A549 (cell line): Measurements from ENCODE around the gene IL4R. TPM values are rescaled to one million over a fixed set of nuclear protein-coding genes. Genes with fewer than 3 reads are reported as not detected.

Source experiments
- ATAC-seq, 2 experiments: fragments of 200-7000 bp in 1 of 2; fragments of >200 bp in 1 of 2; cut with Nextera tagmentation in 1 of 2; cut with Tn5 transposase in 1 of 2; 3 replicates each; pipeline versions ENCODE4 v1.8.0 to v1.9.1; 2018 to 2020; ENCODE audit warnings: mild to moderate bottlenecking in 1 of 2, moderate library complexity in 1 of 2
- CTCF ChIA-PET: fragments of 300-600 bp; sonication (Branson Sonifier 250); formaldehyde crosslinking; extraction: SDS; loops from one replicate; lab custom pipeline; 2021; ENCODE audit warnings: antibody characterized with exemption, inconsistent platforms; lab: Yijun Ruan, JAX
- POLR2A ChIA-PET: fragments of 350-600 bp; formaldehyde crosslinking; extraction: SDS; loops from one replicate; lab custom pipeline; 2021; ENCODE audit warnings: antibody characterized with exemption, inconsistent platforms; lab: Yijun Ruan, JAX
- DNase-seq, 2 experiments: peaks; one replicate each; pipeline versions ENCODE4 v3.0.0 to v3.0.0-alpha.2; 2011 to 2016; ENCODE audit warnings: low read depth in 1 of 2, low spot score in 1 of 2
- FAIRE-seq: peaks from 2 replicates; lab custom pipeline; 2011; peaks lifted over from hg19 to GRCh38; lab: Jason Lieb, UNC
- H3K27ac ChIP-seq, 2 experiments: fragments of >200 bp; sonication (Bioruptor Twin); formaldehyde crosslinking; 3 replicates each; pipeline ENCODE4 v1.5.1; 2016 to 2017
- H3K4me1 ChIP-seq: fragments of >200 bp; sonication (Bioruptor Twin); formaldehyde crosslinking; 3 replicates; pipeline ENCODE4 v1.6.1; 2016
- H3K4me2 ChIP-seq: fragments of >200 bp; sonication (Bioruptor Twin); formaldehyde crosslinking; 3 replicates; pipeline ENCODE4 v1.6.1; 2016
- H3K4me3 ChIP-seq: fragments of >200 bp; sonication (Bioruptor Twin); formaldehyde crosslinking; 3 replicates; pipeline ENCODE4 v1.5.1; 2016
- H3K9me3 ChIP-seq: fragments of >200 bp; sonication (Bioruptor Twin); formaldehyde crosslinking; 3 replicates; pipeline ENCODE4 v1.6.1; 2016
- EP300 ChIP-seq, 2 experiments: fragments of >200 bp; sonication (Bioruptor Twin); formaldehyde crosslinking; IDR thresholded peaks; 2 replicates in 1 of 2; 3 replicates in 1 of 2; pipeline ENCODE4 v1.6.1; 2016 to 2017
- ESRRA ChIP-seq: fragments of 150-350 bp; IDR thresholded peaks from 2 replicates; pipeline ENCODE4 v1.6.1; 2014; ENCODE audit warnings: mild to moderate bottlenecking, low read length, borderline replicate concordance
- FOSB ChIP-seq: fragments of 250-450 bp; sonication (Bioruptor Pico); IDR thresholded peaks from 2 replicates; pipeline ENCODE4 v1.5.0; 2020; ENCODE audit warnings: mild to moderate bottlenecking, moderate library complexity
- FOXS1 ChIP-seq: fragments of 250-450 bp; sonication (Bioruptor Pico); IDR thresholded peaks from 2 replicates; pipeline ENCODE4 v1.5.0; 2020; ENCODE audit warnings: mild to moderate bottlenecking, moderate library complexity
- HDAC2 ChIP-seq: fragments of 200-600 bp; sonication (generic); IDR thresholded peaks from 2 replicates; pipeline ENCODE4 v1.6.1; 2016
- HOXA7 ChIP-seq: fragments of 250-450 bp; sonication (Bioruptor Pico); IDR thresholded peaks from 2 replicates; pipeline ENCODE4 v1.5.0; 2020; ENCODE audit warnings: mild to moderate bottlenecking, moderate library complexity
- HOXB5 ChIP-seq: fragments of 250-450 bp; sonication (Bioruptor Pico); IDR thresholded peaks from 2 replicates; pipeline ENCODE4 v1.5.0; 2020; ENCODE audit warnings: mild to moderate bottlenecking, moderate library complexity
- JUNB ChIP-seq: fragments of >200 bp; sonication (Bioruptor Twin); formaldehyde crosslinking; IDR thresholded peaks from 2 replicates; pipeline ENCODE4 v1.6.1; 2016
- MAFK ChIP-seq: fragments of 450-650 bp; IDR thresholded peaks from 2 replicates; pipeline ENCODE4 v1.6.1; 2014; ENCODE audit not compliant: partially characterized antibody
- MYC ChIP-seq: IDR thresholded peaks from 2 replicates; pipeline ENCODE4 v1.6.1; 2012; ENCODE audit warnings: mild to moderate bottlenecking, inconsistent platforms, low read length, improper control_type of control experiment, borderline replicate concordance
- NFE2L2 ChIP-seq: fragments of 150-350 bp; conservative IDR thresholded peaks from 2 replicates; pipeline ENCODE4 v1.6.1; 2014; ENCODE audit warnings: low read length
- NR3C1 ChIP-seq: fragments of >200 bp; sonication (Bioruptor Twin); formaldehyde crosslinking; IDR thresholded peaks from 3 replicates; pipeline ENCODE4 v1.6.1; 2017
- RCOR1 ChIP-seq: fragments of 150-350 bp; IDR thresholded peaks from 2 replicates; pipeline ENCODE4 v1.6.1; 2014; ENCODE audit warnings: antibody characterized with exemption, low read length, low read depth
- RFX5 ChIP-seq: fragments of 450-650 bp; IDR thresholded peaks from 2 replicates; pipeline ENCODE4 v1.7.1; 2014; ENCODE audit warnings: antibody characterized with exemption, mild to moderate bottlenecking, moderate library complexity
- SMC3 ChIP-seq: fragments of >200 bp; sonication (Bioruptor Twin); formaldehyde crosslinking; IDR thresholded peaks from 3 replicates; pipeline ENCODE4 v1.6.1; 2018; ENCODE audit warnings: inconsistent platforms
- SREBF2 ChIP-seq: fragments of 450-650 bp; IDR thresholded peaks from 2 replicates; pipeline ENCODE4 v1.6.1; 2014; ENCODE audit warnings: mild to moderate bottlenecking, moderate library complexity
- ZFP36 ChIP-seq: fragments of 450-650 bp; IDR thresholded peaks from 2 replicates; pipeline ENCODE4 v1.6.1; 2014; ENCODE audit warnings: borderline replicate concordance; ENCODE audit not compliant: partially characterized antibody
- ZNF302 ChIP-seq: fragments of 250-450 bp; sonication (Bioruptor Pico); IDR thresholded peaks from 2 replicates; pipeline ENCODE4 v1.9.0; 2021; ENCODE audit warnings: inconsistent platforms, mild to moderate bottlenecking, moderate library complexity
- ZSCAN20 ChIP-seq: fragments of 250-450 bp; sonication (Bioruptor Pico); IDR thresholded peaks from 2 replicates; pipeline ENCODE4 v1.8.0; 2022; ENCODE audit warnings: mild to moderate bottlenecking, moderate library complexity
- WGBS: methylation state at CpG from one replicate; pipeline ENCODE4 v1.1.6; 2017; ENCODE audit errors: missing lambda C conversion rate; 5-methylcytosine and 5-hydroxymethylcytosine counted together
- polyA plus RNA-seq, 4 experiments: library from polyadenylated mRNA; depleted of rRNA in 3 of 4; stranded (reverse); fragments of >200 nt; fragmentation: RNase III in 1 of 4; extraction: RNeasy Plus Mini Kit Qiagen cat#74134 plus additional on column Dnase treatment in 1 of 4; gene quantifications; 2 replicates in 3 of 4; 3 replicates in 1 of 4; pipeline ENCODE4 v1.2.3, GENCODE V29; 2011 to 2017
- TF ChIP-seq, protein P1 (sequence below): fragments of 250-450 bp; sonication (Bioruptor Pico); IDR thresholded peaks from 2 replicates; pipeline ENCODE4 v1.5.0; 2020; ENCODE audit warnings: low read depth, mild to moderate bottlenecking, moderate library complexity
- TF ChIP-seq, protein P2 (sequence below): fragments of >200 bp; sonication (Bioruptor Twin); formaldehyde crosslinking; IDR thresholded peaks from 3 replicates; pipeline ENCODE4 v1.6.1; 2016
- TF ChIP-seq, protein P3 (sequence below): fragments of >200 bp; sonication (Bioruptor Twin); formaldehyde crosslinking; IDR thresholded peaks from 3 replicates; pipeline ENCODE4 v1.5.1; 2016
- TF ChIP-seq, protein P4 (sequence below): fragments of 150-350 bp; IDR thresholded peaks from 2 replicates; pipeline ENCODE4 v1.6.1; 2014; ENCODE audit warnings: low read depth, mild to moderate bottlenecking, low read length

IL4R gene
- polyA plus RNA-seq, 2 of the 4 experiments (the other 2 are of a cell fraction) = 14.4 to 19.3 TPM

DNA sequence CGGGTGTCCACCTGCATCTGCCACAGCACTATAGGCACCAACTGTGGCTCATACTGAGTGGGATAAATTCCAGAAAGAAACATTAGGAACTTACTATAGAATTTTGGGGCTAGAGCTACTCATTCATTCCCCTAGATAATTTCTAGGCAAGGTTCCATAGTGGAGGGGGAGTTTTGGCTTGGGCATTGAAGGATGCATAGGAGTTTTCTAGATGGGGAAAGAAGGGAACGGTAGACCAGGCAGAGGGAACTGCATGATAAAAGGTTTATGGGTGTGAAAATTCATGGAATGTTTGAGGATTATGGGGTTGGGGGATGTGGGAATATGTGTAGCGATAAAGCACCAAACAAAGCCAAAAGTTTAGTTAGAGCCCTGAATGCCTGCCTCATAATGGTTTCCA, 35.5 kb downstream of the IL4R start (continued):
- TF ChIP-seq NFE2L2 (no peak), ZSCAN20 (CRISPR knock-in tag) (no peak)
- TF ChIP-seq, protein P1, sequence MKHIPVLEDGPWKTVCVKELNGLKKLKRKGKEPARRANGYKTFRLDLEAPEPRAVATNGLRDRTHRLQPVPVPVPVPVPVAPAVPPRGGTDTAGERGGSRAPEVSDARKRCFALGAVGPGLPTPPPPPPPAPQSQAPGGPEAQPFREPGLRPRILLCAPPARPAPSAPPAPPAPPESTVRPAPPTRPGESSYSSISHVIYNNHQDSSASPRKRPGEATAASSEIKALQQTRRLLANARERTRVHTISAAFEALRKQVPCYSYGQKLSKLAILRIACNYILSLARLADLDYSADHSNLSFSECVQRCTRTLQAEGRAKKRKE = no peak

DNA sequence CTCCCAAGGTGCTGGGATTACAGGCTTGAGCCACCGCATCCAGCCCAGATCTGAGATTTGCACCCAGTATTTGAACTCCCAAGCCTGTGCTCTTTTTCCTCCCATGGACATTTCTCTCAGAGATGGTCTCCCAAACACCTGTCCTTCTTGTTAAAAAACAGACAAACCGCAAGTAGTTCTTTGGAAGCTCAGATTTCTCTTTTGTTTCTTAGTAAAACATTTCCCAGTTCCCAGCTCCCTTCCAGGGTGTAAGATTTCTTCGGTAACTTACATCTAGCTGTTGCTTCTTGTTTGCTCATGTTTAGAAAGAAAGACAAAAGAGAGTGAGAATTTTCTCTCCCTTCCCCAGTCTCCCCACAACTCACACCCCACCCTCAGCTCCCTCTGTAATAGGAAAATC, 36.2 kb downstream of the IL4R start:
- H3K4me2 ChIP-seq = no peak overlapping the region
- DNase-seq (no peak), FAIRE-seq (no peak), ATAC-seq (no peak)
- 97% methylated on average over 3 of the region's 3 CpGs for WGBS
- H3K4me3 ChIP-seq = no peak overlapping the region
- H3K4me1 ChIP-seq = no peaks in the 10 kb centered on the region
- ChIA-PET POLR2A (no interaction called here), CTCF (interaction anchor here (1.0 to 6.7 kb wide), 5 partner anchors 8 to 115 kb away, joined by 3 to 25 read pairs (median 4); no protein-coding TSS in a partner anchor)
- H3K9me3 ChIP-seq = no peaks in the 10 kb centered on the region
- H3K27ac ChIP-seq = no peak overlapping the region
- no peak for TF ChIP-seq SREBF2
- TF ChIP-seq HOXB5 (CRISPR knock-in tag) = no peak
- TF ChIP-seq FOSB (CRISPR knock-in tag) = no peak
- TF ChIP-seq, protein P1 = no peak
- TF ChIP-seq MAFK = no peak
- no peak for TF ChIP-seq HDAC2
- no peak for TF ChIP-seq ZFP36
- no peak for TF ChIP-seq MYC
- no peak for TF ChIP-seq SMC3
- no peak for TF ChIP-seq HOXA7 (CRISPR knock-in tag)
- no peak for TF ChIP-seq RCOR1
- no peak for TF ChIP-seq JUNB

DNA sequence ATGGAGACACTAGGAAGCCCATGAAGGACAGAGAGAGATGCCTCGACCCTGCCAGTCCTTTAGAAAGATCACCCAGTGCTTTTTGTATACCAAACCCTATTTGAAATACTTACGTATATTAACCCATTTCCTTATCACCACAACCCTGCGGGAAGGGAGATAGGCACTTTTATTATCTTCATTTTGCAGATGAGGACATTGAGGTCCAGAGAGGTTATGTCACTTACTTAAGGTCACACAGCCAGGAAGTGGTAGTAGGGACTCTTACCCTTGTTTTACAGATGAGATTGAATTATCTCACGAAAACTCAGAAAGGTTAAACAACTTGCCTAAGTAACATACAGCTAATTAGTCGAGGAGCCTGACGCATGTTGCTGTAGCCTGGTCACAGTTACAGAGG, 38.2 kb downstream of the IL4R start:
- H3K4me1 ChIP-seq = no peaks in the 10 kb centered on the region
- FAIRE-seq = no peak
- H3K4me3 ChIP-seq = no peak overlapping the region
- no peak for ATAC-seq
- DNase-seq = no peak
- POLR2A ChIA-PET = no interaction called here
- CTCF ChIA-PET = interaction anchor here (0.6 to 6.7 kb wide), 3 partner anchors 13 to 117 kb away, joined by 3 to 25 read pairs (median 3); no protein-coding TSS in a partner anchor
- 93% methylated on average over 6 of the region's 6 CpGs for WGBS
- no peaks in the 10 kb centered on the region for H3K9me3 ChIP-seq
- no peak overlapping the region for H3K4me2 ChIP-seq
- no peak for TF ChIP-seq NFE2L2
- TF ChIP-seq, protein P2, sequence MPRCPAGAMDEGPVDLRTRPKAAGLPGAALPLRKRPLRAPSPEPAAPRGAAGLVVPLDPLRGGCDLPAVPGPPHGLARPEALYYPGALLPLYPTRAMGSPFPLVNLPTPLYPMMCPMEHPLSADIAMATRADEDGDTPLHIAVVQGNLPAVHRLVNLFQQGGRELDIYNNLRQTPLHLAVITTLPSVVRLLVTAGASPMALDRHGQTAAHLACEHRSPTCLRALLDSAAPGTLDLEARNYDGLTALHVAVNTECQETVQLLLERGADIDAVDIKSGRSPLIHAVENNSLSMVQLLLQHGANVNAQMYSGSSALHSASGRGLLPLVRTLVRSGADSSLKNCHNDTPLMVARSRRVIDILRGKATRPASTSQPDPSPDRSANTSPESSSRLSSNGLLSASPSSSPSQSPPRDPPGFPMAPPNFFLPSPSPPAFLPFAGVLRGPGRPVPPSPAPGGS = no peak
- TF ChIP-seq FOXS1 (CRISPR knock-in tag) = no peak
- no peak for TF ChIP-seq ESRRA
- no peak overlapping the region for H3K27ac ChIP-seq

DNA sequence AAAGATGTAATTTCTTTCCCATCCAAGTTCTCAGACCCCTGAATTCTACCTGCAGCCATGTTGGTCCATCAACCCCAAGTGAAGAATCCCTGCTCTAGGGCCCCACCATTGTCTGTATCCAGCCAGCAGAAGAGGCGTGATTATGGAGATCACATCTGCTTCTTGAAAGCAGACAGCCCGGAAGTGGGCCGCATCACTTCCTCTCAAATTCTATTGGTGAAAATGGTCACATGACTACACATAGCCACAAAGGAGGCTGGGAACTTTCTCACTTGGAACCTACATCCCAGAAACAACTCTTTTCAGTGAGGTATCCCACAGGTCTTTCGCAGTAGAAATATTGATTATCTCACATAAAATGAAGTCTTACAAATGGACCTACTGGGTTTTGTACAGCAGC, 40.1 kb downstream of the IL4R start:
- H3K4me3 ChIP-seq = no peak overlapping the region
- H3K27ac ChIP-seq = no peak overlapping the region
- no peak for ATAC-seq
- 94% methylated on average over 4 of the region's 4 CpGs for WGBS
- no peak for TF ChIP-seq HDAC2
- no peak for FAIRE-seq
- H3K4me1 ChIP-seq = no peaks in the 10 kb centered on the region
- no peak for DNase-seq
- ChIA-PET CTCF (interaction anchor here (2.3 kb wide), 1 partner anchor 119 kb away, joined by 11 read pairs; no protein-coding TSS in a partner anchor), POLR2A (no interaction called here)
- H3K4me2 ChIP-seq = no peak overlapping the region
- no peaks in the 10 kb centered on the region for H3K9me3 ChIP-seq

DNA sequence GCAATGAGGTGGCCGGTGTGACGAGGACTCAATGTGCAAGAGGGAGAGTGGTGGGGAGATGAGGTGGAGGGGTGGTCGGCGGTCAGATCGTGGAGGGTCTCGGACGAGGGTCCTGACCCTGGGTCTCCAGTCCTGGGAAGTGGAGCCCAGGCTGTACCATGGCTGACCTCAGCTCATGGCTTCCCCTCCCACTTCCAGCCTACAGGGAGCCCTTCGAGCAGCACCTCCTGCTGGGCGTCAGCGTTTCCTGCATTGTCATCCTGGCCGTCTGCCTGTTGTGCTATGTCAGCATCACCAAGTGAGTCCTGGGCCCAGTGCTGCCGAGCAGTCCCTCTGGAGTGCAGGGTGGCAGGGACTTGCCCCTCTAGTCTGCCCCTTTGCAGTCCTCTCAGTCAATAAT, 41.8 kb downstream of the IL4R start:
- CTCF ChIA-PET = interaction anchor here (0.8 to 2.9 kb wide), 9 partner anchors 9 to 202 kb away, joined by 3 to 13 read pairs (median 3); no protein-coding TSS in a partner anchor
- Histone ChIP-seq H3K4me3 (no peak overlapping the region), H3K27ac (no peak overlapping the region), H3K4me1 (no peaks in the 10 kb centered on the region), H3K4me2 (no peak overlapping the region), H3K9me3 (peaks cover 5% of the 10 kb centered on the region; the same call in 1 of the 3 replicates)
- FAIRE-seq = no peak
- DNase-seq = peak in 1 of 2 experiments; percentile 64
- POLR2A ChIA-PET = no interaction called here
- ATAC-seq = peak; percentile 62 to 87; a peak in 5 of 6 replicates
- WGBS = 84% methylated on average over 12 of the region's 12 CpGs
- TF ChIP-seq FOXS1 (CRISPR knock-in tag) (no peak), NR3C1 (no peak), RFX5 (no peak), ZNF302 (CRISPR knock-in tag) (no peak), SREBF2 (no peak), EP300 (IDR thresholded peaks at IDR 0.05) (no peak)
- TF ChIP-seq, protein P3, sequence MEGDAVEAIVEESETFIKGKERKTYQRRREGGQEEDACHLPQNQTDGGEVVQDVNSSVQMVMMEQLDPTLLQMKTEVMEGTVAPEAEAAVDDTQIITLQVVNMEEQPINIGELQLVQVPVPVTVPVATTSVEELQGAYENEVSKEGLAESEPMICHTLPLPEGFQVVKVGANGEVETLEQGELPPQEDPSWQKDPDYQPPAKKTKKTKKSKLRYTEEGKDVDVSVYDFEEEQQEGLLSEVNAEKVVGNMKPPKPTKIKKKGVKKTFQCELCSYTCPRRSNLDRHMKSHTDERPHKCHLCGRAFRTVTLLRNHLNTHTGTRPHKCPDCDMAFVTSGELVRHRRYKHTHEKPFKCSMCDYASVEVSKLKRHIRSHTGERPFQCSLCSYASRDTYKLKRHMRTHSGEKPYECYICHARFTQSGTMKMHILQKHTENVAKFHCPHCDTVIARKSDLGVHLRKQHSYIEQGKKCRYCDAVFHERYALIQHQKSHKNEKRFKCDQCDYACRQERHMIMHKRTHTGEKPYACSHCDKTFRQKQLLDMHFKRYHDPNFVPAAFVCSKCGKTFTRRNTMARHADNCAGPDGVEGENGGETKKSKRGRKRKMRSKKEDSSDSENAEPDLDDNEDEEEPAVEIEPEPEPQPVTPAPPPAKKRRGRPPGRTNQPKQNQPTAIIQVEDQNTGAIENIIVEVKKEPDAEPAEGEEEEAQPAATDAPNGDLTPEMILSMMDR = peak; percentile 21; the same call in 2 of the 3 replicates
- TF ChIP-seq, protein P4, sequence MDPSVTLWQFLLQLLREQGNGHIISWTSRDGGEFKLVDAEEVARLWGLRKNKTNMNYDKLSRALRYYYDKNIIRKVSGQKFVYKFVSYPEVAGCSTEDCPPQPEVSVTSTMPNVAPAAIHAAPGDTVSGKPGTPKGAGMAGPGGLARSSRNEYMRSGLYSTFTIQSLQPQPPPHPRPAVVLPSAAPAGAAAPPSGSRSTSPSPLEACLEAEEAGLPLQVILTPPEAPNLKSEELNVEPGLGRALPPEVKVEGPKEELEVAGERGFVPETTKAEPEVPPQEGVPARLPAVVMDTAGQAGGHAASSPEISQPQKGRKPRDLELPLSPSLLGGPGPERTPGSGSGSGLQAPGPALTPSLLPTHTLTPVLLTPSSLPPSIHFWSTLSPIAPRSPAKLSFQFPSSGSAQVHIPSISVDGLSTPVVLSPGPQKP = no peak
- TF ChIP-seq, protein P2 = no peak
